ENCODE results near the gene CNTFR.

Gene CNTFR

GRCh38 chr9:34521406-34522045 is 68.0 kb downstream of the CNTFR start:
- Histone ChIP-seq H3K9me3 (ENCODE audit: control insufficient read depth, insufficient read depth, low read length) (no peaks in the 10 kb centered on the region), H3K4me1 (ENCODE audit: control insufficient read depth, insufficient read depth, low read length) (peaks cover 8% of the 10 kb centered on the region), H3K4me3 (ENCODE audit: low read depth, low read length) (peak overlapping the region; percentile 78), H3K9ac (ENCODE audit: low read depth, low read length) (no peak overlapping the region), H3K36me3 (ENCODE audit: control insufficient read depth, insufficient read depth, low read length) (no peaks in the 10 kb centered on the region), H3K27me3 (ENCODE audit: control insufficient read depth, insufficient read depth, low read length) (peaks cover 29% of the 10 kb centered on the region)

- no peaks in the 10 kb centered on the region for H3K9me3 ChIP-seq (ENCODE audit: control insufficient read depth, insufficient read depth, low read length)
- H3K4me1 ChIP-seq (ENCODE audit: control insufficient read depth, insufficient read depth, low read length), result peaks cover 8% of the 10 kb centered on the region
- no peak overlapping the region for H3K4me3 ChIP-seq (ENCODE audit: low read depth, low read length)
- no peak overlapping the region for H3K9ac ChIP-seq (ENCODE audit: low read depth, low read length)
- H3K36me3 ChIP-seq (ENCODE audit: control insufficient read depth, insufficient read depth, low read length), result no peaks in the 10 kb centered on the region
- H3K27me3 ChIP-seq (ENCODE audit: control insufficient read depth, insufficient read depth, low read length), result peaks cover 27% of the 10 kb centered on the region
Measured at GRCh38 chr9:34520505-34521385, 68.8 kb downstream of the CNTFR start.

- no peak overlapping the region for H3K9ac ChIP-seq (ENCODE audit: low read depth, low read length)
- peaks cover 21% of the 10 kb centered on the region for H3K27me3 ChIP-seq (ENCODE audit: control insufficient read depth, insufficient read depth, low read length)
- no peaks in the 10 kb centered on the region for H3K9me3 ChIP-seq (ENCODE audit: control insufficient read depth, insufficient read depth, low read length)
- no peaks in the 10 kb centered on the region for H3K36me3 ChIP-seq (ENCODE audit: control insufficient read depth, insufficient read depth, low read length)
- H3K4me1 ChIP-seq (ENCODE audit: control insufficient read depth, insufficient read depth, low read length), result peaks cover 8% of the 10 kb centered on the region
- H3K4me3 ChIP-seq (ENCODE audit: low read depth, low read length), result no peak overlapping the region
Measured at GRCh38 chr9:34520096-34520495, 69.4 kb downstream of the CNTFR start.

DNA sequence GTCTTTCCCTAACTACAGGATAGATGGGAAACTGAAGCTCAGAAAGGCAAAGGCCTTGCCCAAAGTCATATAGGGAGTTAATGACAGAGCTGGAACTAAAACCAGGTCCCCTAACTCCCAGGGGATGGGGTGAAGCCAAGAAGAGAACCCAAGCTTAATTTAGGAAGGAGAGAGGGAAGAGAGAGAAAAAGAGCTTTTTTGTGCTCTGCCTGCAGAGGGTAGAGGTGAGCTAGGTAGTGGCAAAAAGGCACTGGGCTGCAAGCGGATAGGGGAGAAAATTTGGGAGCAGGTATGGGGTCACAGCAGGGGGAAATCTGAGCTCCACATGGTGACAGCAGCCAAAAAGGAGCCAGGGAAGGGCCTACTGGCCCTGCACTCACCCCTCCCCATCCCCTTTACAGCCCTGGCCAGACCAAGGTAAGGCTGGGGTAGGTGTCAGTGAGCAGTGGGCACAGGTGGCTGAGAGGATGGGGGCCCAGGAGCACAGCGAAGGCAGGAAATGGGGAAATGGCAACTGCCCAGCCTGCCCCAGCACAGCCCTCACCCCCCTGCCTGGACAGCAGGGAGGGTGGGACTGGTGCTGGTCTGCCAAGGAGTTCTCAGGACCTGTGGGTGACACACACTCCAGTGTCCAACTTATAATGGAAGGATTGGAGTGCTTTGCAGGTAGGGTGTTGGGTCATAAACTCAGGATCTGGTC is 70.1 kb downstream of the CNTFR start:
- H3K9ac ChIP-seq (ENCODE audit: low read depth, low read length), result no peak overlapping the region
- H3K27me3 ChIP-seq (ENCODE audit: control insufficient read depth, insufficient read depth, low read length), result peaks cover 19% of the 10 kb centered on the region
- no peaks in the 10 kb centered on the region for H3K36me3 ChIP-seq (ENCODE audit: control insufficient read depth, insufficient read depth, low read length)
- peaks cover 8% of the 10 kb centered on the region for H3K4me1 ChIP-seq (ENCODE audit: control insufficient read depth, insufficient read depth, low read length)
- no peaks in the 10 kb centered on the region for H3K9me3 ChIP-seq (ENCODE audit: control insufficient read depth, insufficient read depth, low read length)
- H3K4me3 ChIP-seq (ENCODE audit: low read depth, low read length), result no peak overlapping the region

GRCh38 chr9:34518896-34519295 is 70.6 kb downstream of the CNTFR start:
- H3K4me1 ChIP-seq (ENCODE audit: control insufficient read depth, insufficient read depth, low read length), result peaks cover 12% of the 10 kb centered on the region
- no peak overlapping the region for H3K9ac ChIP-seq (ENCODE audit: low read depth, low read length)
- no peak overlapping the region for H3K4me3 ChIP-seq (ENCODE audit: low read depth, low read length)
- H3K27me3 ChIP-seq (ENCODE audit: control insufficient read depth, insufficient read depth, low read length), result peaks cover 15% of the 10 kb centered on the region
- H3K36me3 ChIP-seq (ENCODE audit: control insufficient read depth, insufficient read depth, low read length), result no peaks in the 10 kb centered on the region
- no peaks in the 10 kb centered on the region for H3K9me3 ChIP-seq (ENCODE audit: control insufficient read depth, insufficient read depth, low read length)

- H3K27me3 ChIP-seq (ENCODE audit: control insufficient read depth, insufficient read depth, low read length), result peaks cover 12% of the 10 kb centered on the region
- no peaks in the 10 kb centered on the region for H3K36me3 ChIP-seq (ENCODE audit: control insufficient read depth, insufficient read depth, low read length)
- no peak overlapping the region for H3K4me3 ChIP-seq (ENCODE audit: low read depth, low read length)
- H3K9me3 ChIP-seq (ENCODE audit: control insufficient read depth, insufficient read depth, low read length), result no peaks in the 10 kb centered on the region
- H3K9ac ChIP-seq (ENCODE audit: low read depth, low read length), result no peak overlapping the region
- peaks cover 13% of the 10 kb centered on the region for H3K4me1 ChIP-seq (ENCODE audit: control insufficient read depth, insufficient read depth, low read length)
Measured at GRCh38 chr9:34518110-34518616, 71.4 kb downstream of the CNTFR start.

- no peaks in the 10 kb centered on the region for H3K9me3 ChIP-seq (ENCODE audit: control insufficient read depth, insufficient read depth, low read length)
- no peak overlapping the region for H3K4me3 ChIP-seq (ENCODE audit: low read depth, low read length)
- H3K27me3 ChIP-seq (ENCODE audit: control insufficient read depth, insufficient read depth, low read length), result peaks cover 8% of the 10 kb centered on the region
- peaks cover 20% of the 10 kb centered on the region for H3K4me1 ChIP-seq (ENCODE audit: control insufficient read depth, insufficient read depth, low read length)
- H3K36me3 ChIP-seq (ENCODE audit: control insufficient read depth, insufficient read depth, low read length), result no peaks in the 10 kb centered on the region
- H3K9ac ChIP-seq (ENCODE audit: low read depth, low read length), result no peak overlapping the region
Measured at GRCh38 chr9:34517185-34517584, 72.3 kb downstream of the CNTFR start.

DNA sequence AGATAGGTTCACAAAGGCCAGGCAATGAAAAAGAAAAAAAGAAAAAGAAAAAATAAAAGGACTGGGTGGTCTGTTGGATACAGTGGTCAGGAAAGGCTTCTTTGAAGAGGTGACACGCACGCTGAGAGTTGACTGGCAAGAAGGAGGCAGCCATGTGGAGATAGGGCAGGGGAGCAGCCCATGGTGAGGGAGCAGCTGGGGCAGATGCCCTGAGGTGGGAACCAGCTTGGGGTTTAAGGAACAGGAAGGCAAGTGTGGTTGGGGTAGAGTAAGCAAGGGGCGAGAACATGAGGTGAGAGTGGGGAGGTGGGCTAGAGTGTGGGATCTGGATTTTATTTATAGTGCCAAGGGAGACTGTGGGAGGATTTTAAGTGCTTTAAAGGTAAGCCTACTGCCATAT is 73.6 kb downstream of the CNTFR start:
- no peaks in the 10 kb centered on the region for H3K36me3 ChIP-seq (ENCODE audit: control insufficient read depth, insufficient read depth, low read length)
- no peaks in the 10 kb centered on the region for H3K27me3 ChIP-seq (ENCODE audit: control insufficient read depth, insufficient read depth, low read length)
- H3K9me3 ChIP-seq (ENCODE audit: control insufficient read depth, insufficient read depth, low read length), result no peaks in the 10 kb centered on the region
- peaks cover 29% of the 10 kb centered on the region for H3K4me1 ChIP-seq (ENCODE audit: control insufficient read depth, insufficient read depth, low read length)
- no peak overlapping the region for H3K9ac ChIP-seq (ENCODE audit: low read depth, low read length)
- H3K4me3 ChIP-seq (ENCODE audit: low read depth, low read length), result no peak overlapping the region

DNA sequence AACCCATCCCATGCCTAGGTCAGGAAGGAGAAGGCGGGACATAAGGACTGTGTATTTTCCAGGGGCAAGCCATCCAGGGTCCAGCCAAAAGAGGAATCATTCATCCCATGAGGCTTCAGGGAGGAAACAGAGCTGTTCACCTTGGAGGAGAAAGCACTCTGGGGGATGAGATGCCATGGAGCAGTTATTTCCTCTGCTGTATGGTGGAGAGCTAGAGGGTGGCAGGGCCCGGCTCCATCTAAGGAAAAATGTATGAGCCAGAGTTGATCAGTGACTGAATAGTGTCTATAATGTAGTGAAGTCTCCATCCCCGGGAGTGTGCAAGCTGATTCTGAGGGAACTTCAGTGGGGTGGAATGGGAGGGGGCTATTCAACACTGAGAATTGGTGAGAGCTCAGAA is 74.7 kb downstream of the CNTFR start:
- no peaks in the 10 kb centered on the region for H3K36me3 ChIP-seq (ENCODE audit: control insufficient read depth, insufficient read depth, low read length)
- H3K4me3 ChIP-seq (ENCODE audit: low read depth, low read length), result no peak overlapping the region
- no peak overlapping the region for H3K9ac ChIP-seq (ENCODE audit: low read depth, low read length)
- peaks cover 35% of the 10 kb centered on the region for H3K4me1 ChIP-seq (ENCODE audit: control insufficient read depth, insufficient read depth, low read length)
- H3K9me3 ChIP-seq (ENCODE audit: control insufficient read depth, insufficient read depth, low read length), result no peaks in the 10 kb centered on the region
- H3K27me3 ChIP-seq (ENCODE audit: control insufficient read depth, insufficient read depth, low read length), result no peaks in the 10 kb centered on the region

DNA sequence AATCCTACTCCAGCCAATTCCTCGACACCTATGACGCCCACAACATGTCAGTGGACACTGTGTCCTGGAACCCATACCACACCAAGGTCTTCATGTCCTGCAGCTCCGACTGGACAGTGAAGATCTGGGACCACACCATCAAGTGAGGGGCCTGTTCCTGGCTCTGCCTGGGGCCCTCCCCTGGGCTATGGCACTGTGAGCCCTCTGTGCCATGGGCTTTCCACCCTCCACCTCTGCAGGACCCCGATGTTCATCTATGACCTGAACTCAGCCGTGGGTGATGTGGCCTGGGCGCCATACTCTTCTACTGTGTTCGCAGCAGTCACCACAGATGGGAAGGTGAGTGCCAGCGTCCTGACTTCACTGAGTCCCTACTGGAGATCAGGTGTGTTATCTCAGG is 75.1 kb downstream of the CNTFR start:
- peaks cover 35% of the 10 kb centered on the region for H3K4me1 ChIP-seq (ENCODE audit: control insufficient read depth, insufficient read depth, low read length)
- H3K27me3 ChIP-seq (ENCODE audit: control insufficient read depth, insufficient read depth, low read length), result no peaks in the 10 kb centered on the region
- no peak overlapping the region for H3K4me3 ChIP-seq (ENCODE audit: low read depth, low read length)
- H3K9me3 ChIP-seq (ENCODE audit: control insufficient read depth, insufficient read depth, low read length), result no peaks in the 10 kb centered on the region
- H3K9ac ChIP-seq (ENCODE audit: low read depth, low read length), result no peak overlapping the region
- no peaks in the 10 kb centered on the region for H3K36me3 ChIP-seq (ENCODE audit: control insufficient read depth, insufficient read depth, low read length)

DNA sequence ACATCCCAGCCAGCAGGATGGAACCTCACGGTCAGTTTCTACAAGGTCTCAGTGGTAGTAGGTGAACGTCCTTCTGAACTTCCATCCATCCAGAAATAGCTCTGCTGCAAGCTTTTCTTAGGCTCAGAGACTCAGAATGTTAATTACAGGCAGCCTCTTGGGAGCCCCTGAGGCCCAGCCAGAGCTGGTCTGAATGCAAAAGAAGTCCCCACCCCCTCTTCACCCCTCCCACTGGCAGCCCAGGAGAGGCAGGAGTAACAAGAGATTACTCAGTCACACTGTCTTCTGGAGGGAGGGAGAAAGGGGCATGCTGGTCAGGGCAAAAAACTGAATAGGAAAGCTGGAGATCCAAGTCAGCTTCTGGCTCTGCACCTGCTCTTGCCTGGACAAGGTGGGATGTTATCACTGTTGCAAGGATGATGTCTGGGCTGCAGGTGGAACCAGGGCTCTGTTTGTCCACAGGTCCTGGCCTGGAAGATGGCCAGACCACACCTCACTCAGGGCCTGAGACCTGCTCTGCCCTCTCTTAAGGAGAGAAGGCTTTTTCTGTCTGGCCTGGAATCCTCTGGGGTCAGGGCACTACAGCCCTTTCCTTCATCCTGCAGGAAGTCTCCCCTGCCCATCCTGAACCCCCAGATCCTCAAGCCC is 75.8 kb downstream of the CNTFR start:
- peak overlapping the region; percentile 20 for H3K4me3 ChIP-seq (ENCODE audit: low read depth, low read length)
- peak overlapping the region; percentile 5 for H3K9ac ChIP-seq (ENCODE audit: low read depth, low read length)
- H3K9me3 ChIP-seq (ENCODE audit: control insufficient read depth, insufficient read depth, low read length), result no peaks in the 10 kb centered on the region
- no peaks in the 10 kb centered on the region for H3K27me3 ChIP-seq (ENCODE audit: control insufficient read depth, insufficient read depth, low read length)
- no peaks in the 10 kb centered on the region for H3K36me3 ChIP-seq (ENCODE audit: control insufficient read depth, insufficient read depth, low read length)
- H3K4me1 ChIP-seq (ENCODE audit: control insufficient read depth, insufficient read depth, low read length), result peaks cover 35% of the 10 kb centered on the region
